Panc1 (cell line): ENCODE data around the gene NARS2. TPM values are rescaled to one million over a fixed set of nuclear protein-coding genes. Genes with fewer than 3 reads are reported as not detected.

Experiments used
- ATAC-seq: fragments of 200-7000 bp; cut with Tn5 transposase; 2 replicates; pipeline ENCODE4 v1.9.1; 2020; ENCODE audit warnings: mild to moderate bottlenecking, moderate library complexity
- BruUV-seq: library from RNA; stranded (reverse); fragments of 400-500 nt; replicated peaks from 2 replicates; lab custom pipeline; 2021; lab: Mats Ljungman, UMichigan
- CTCF ChIA-PET: fragments of 300-600 bp; sonication (Branson Sonifier 250); formaldehyde crosslinking; loops from one replicate; lab custom pipeline; 2022; ENCODE audit warnings: antibody characterized with exemption; lab: Charles Lee
- POLR2A ChIA-PET: fragments of 300-600 bp; sonication (Branson Sonifier 250); formaldehyde crosslinking; loops from one replicate; lab custom pipeline; 2022; ENCODE audit warnings: antibody characterized with exemption; lab: Charles Lee
- DNase-seq: peaks from one replicate; pipeline ENCODE4 v3.0.0-alpha.2; 2010; ENCODE audit warnings: low read depth, low spot score
- H3K27ac ChIP-seq: 2 replicates; pipeline ENCODE4 v1.5.1; 2011; ENCODE audit warnings: mild to moderate bottlenecking, low read length, inconsistent platforms
- H3K27me3 ChIP-seq: fragments of 200-500 bp; sonication (Bioruptor generic); 2 replicates; pipeline ENCODE4 v1.6.0; 2014; ENCODE audit warnings: low read length, inconsistent platforms; ENCODE audit not compliant: control insufficient read depth, insufficient read depth
- H3K36me3 ChIP-seq: fragments of 200-500 bp; sonication (Bioruptor generic); 2 replicates; pipeline ENCODE4 v1.5.1; 2014; ENCODE audit warnings: inconsistent platforms, mild to moderate bottlenecking, low read length, moderate library complexity; ENCODE audit not compliant: control insufficient read depth, insufficient read depth
- H3K4me1 ChIP-seq: 2 replicates; pipeline ENCODE4 v1.5.1; 2011; ENCODE audit warnings: inconsistent platforms, mild to moderate bottlenecking, low read length, moderate library complexity; ENCODE audit not compliant: control insufficient read depth, insufficient read depth
- H3K4me3 ChIP-seq, 2 experiments: 2 replicates each; pipeline ENCODE4 v1.5.1; 2011 to 2012; ENCODE audit warnings: low read depth in 2 of 2, low read length in 2 of 2, mild to moderate bottlenecking in 2 of 2, inconsistent platforms in 1 of 2, moderate library complexity in 1 of 2
- H3K9me3 ChIP-seq: fragments of 200-500 bp; sonication (Bioruptor generic); 2 replicates; pipeline ENCODE4 v1.5.1; 2014; ENCODE audit warnings: low read depth, mild to moderate bottlenecking, inconsistent platforms, low read length, moderate library complexity; ENCODE audit not compliant: control insufficient read depth, insufficient read depth
- CTCF ChIP-seq: fragments of 450-650 bp; IDR thresholded peaks from 2 replicates; pipeline ENCODE4 v1.5.1; 2017; ENCODE audit warnings: mild to moderate bottlenecking
- POLR2AphosphoS5 ChIP-seq: IDR thresholded peaks from 2 replicates; pipeline ENCODE4 v1.6.1; 2012; ENCODE audit warnings: mild to moderate bottlenecking, low read depth, low read length, moderate library complexity
- REST ChIP-seq, 2 experiments: IDR thresholded peaks; 2 replicates each; pipeline ENCODE4 v1.6.1; 2011 to 2012; ENCODE audit warnings: low read depth in 2 of 2, control low read depth in 1 of 2, low read length in 1 of 2, mild to moderate bottlenecking in 1 of 2, moderate library complexity in 1 of 2; ENCODE audit not compliant: insufficient read depth in 1 of 2
- SIN3A ChIP-seq: IDR thresholded peaks from 2 replicates; pipeline ENCODE4 v1.6.1; 2012; ENCODE audit warnings: low read depth, mild to moderate bottlenecking, low read length, moderate library complexity, borderline replicate concordance; ENCODE audit not compliant: insufficient read depth
- TCF7L2 ChIP-seq: IDR thresholded peaks from 2 replicates; pipeline ENCODE4 v1.6.1; 2011; ENCODE audit warnings: mild to moderate bottlenecking, low read depth, low read length, inconsistent platforms
- in situ Hi-C: cut with HindIII; loops from 2 replicates; pipeline ENCODE4 v1.10.0; 2016; ENCODE audit warnings: low sequenced_read_pairs, low pct_unique_long_range_greater_than_20kb
- intact Hi-C: fragments of 100-400 bp; cut with micrococcal nuclease; formaldehyde crosslinking; loops from one replicate; pipeline ENCODE4 v1.10.0; 2022; ENCODE audit not compliant: unreplicated experiment
- total RNA-seq: library from RNA; stranded (reverse); gene quantifications from one replicate; pipeline ENCODE4 v1.2.1, GENCODE V29; 2021; ENCODE audit not compliant: unreplicated experiment

NARS2 gene
- total RNA-seq, 1 experiment from 2014 or later: 29.8 TPM

- BruUV-seq: no TSS peak
- CTCF ChIA-PET: no interaction called here
- ATAC-seq (no peak), DNase-seq (no peak)
- no peaks in the 10 kb centered on the region for H3K27me3 ChIP-seq
- no peak for TF ChIP-seq SIN3A
- no peak for TF ChIP-seq POLR2AphosphoS5
- no peak for TF ChIP-seq CTCF
- TF ChIP-seq REST (IDR thresholded peaks at IDR 0.05; ENCODE audit: insufficient read depth in 1 of 2, low read depth in 2 of 2, low read length in 1 of 2): no peak
- no peak for TF ChIP-seq TCF7L2
- no peaks in the 10 kb centered on the region for H3K9me3 ChIP-seq
- intact Hi-C loops: no loop called here
- no peaks in the 10 kb centered on the region for H3K4me1 ChIP-seq
- H3K27ac ChIP-seq: no peak overlapping the region
- POLR2A ChIA-PET: no interaction called here
- in situ Hi-C loops: no loop called here
- H3K36me3 ChIP-seq: no peaks in the 10 kb centered on the region; the same call in 1 of the 2 replicates
- no peak overlapping the region for H3K4me3 ChIP-seq
Measured at GRCh38 chr11:78539506-78539905, 35.2 kb downstream of the NARS2 start.

- H3K9me3 ChIP-seq: no peaks in the 10 kb centered on the region
- POLR2A ChIA-PET: no interaction called here
- H3K27me3 ChIP-seq: no peaks in the 10 kb centered on the region
- DNase-seq (no peak), ATAC-seq (no peak)
- no TSS peak for BruUV-seq
- H3K4me3 ChIP-seq: no peak overlapping the region
- TF ChIP-seq TCF7L2 (no peak), POLR2AphosphoS5 (no peak), REST (IDR thresholded peaks at IDR 0.05; ENCODE audit: insufficient read depth in 1 of 2, low read depth in 2 of 2, low read length in 1 of 2) (no peak), CTCF (no peak), SIN3A (no peak)
- H3K4me1 ChIP-seq: no peaks in the 10 kb centered on the region
- CTCF ChIA-PET: no interaction called here
- no peak overlapping the region for H3K27ac ChIP-seq
- in situ Hi-C loops: no loop called here
- intact Hi-C loops: no loop called here
- no peaks in the 10 kb centered on the region; the same call in 1 of the 2 replicates for H3K36me3 ChIP-seq
Measured at GRCh38 chr11:78536933-78537332, 37.7 kb downstream of the NARS2 start.
